A549 (cell line): ENCODE data around the gene PRKAR1B. TPM values are rescaled to one million over a fixed set of nuclear protein-coding genes. Genes with fewer than 3 reads are reported as not detected.

Experiments
- ATAC-seq, 2 experiments: fragments of 200-7000 bp in 1 of 2; fragments of >200 bp in 1 of 2; cut with Nextera tagmentation in 1 of 2; cut with Tn5 transposase in 1 of 2; 3 replicates each; pipeline versions ENCODE4 v1.8.0 to v1.9.1; 2018 to 2020; ENCODE audit warnings: mild to moderate bottlenecking in 1 of 2, moderate library complexity in 1 of 2
- CTCF ChIA-PET: fragments of 300-600 bp; sonication (Branson Sonifier 250); formaldehyde crosslinking; extraction: SDS; loops from one replicate; lab custom pipeline; 2021; ENCODE audit warnings: antibody characterized with exemption, inconsistent platforms; lab: Yijun Ruan, JAX
- POLR2A ChIA-PET: fragments of 350-600 bp; formaldehyde crosslinking; extraction: SDS; loops from one replicate; lab custom pipeline; 2021; ENCODE audit warnings: antibody characterized with exemption, inconsistent platforms; lab: Yijun Ruan, JAX
- DNase-seq, 2 experiments: peaks; one replicate each; pipeline versions ENCODE4 v3.0.0 to v3.0.0-alpha.2; 2011 to 2016; ENCODE audit warnings: low read depth in 1 of 2, low spot score in 1 of 2
- FAIRE-seq: peaks from 2 replicates; lab custom pipeline; 2011; peaks lifted over from hg19 to GRCh38; lab: Jason Lieb, UNC
- H3K27ac ChIP-seq, 2 experiments: fragments of >200 bp; sonication (Bioruptor Twin); formaldehyde crosslinking; 3 replicates each; pipeline ENCODE4 v1.5.1; 2016 to 2017
- H3K4me1 ChIP-seq: fragments of >200 bp; sonication (Bioruptor Twin); formaldehyde crosslinking; 3 replicates; pipeline ENCODE4 v1.6.1; 2016
- H3K4me2 ChIP-seq: fragments of >200 bp; sonication (Bioruptor Twin); formaldehyde crosslinking; 3 replicates; pipeline ENCODE4 v1.6.1; 2016
- H3K4me3 ChIP-seq: fragments of >200 bp; sonication (Bioruptor Twin); formaldehyde crosslinking; 3 replicates; pipeline ENCODE4 v1.5.1; 2016
- H3K9me3 ChIP-seq: fragments of >200 bp; sonication (Bioruptor Twin); formaldehyde crosslinking; 3 replicates; pipeline ENCODE4 v1.6.1; 2016
- CEBPB ChIP-seq, 2 experiments: fragments of >200 bp in 1 of 2; sonication (Bioruptor Twin) in 1 of 2; formaldehyde crosslinking in 1 of 2; IDR thresholded peaks; 2 replicates each; pipeline ENCODE4 v1.6.1; 2012 to 2016
- CTCF ChIP-seq: fragments of >200 bp; sonication (Bioruptor Twin); formaldehyde crosslinking; IDR thresholded peaks from 3 replicates; pipeline ENCODE4 v1.5.1; 2016
- EHF ChIP-seq: fragments of 250-450 bp; sonication (Bioruptor Pico); IDR thresholded peaks from 2 replicates; pipeline ENCODE4 v1.5.0; 2020; ENCODE audit warnings: mild to moderate bottlenecking
- FOSB ChIP-seq: fragments of 250-450 bp; sonication (Bioruptor Pico); IDR thresholded peaks from 2 replicates; pipeline ENCODE4 v1.5.0; 2020; ENCODE audit warnings: mild to moderate bottlenecking, moderate library complexity
- HDAC2 ChIP-seq: fragments of 200-600 bp; sonication (generic); IDR thresholded peaks from 2 replicates; pipeline ENCODE4 v1.6.1; 2016
- HES2 ChIP-seq: fragments of >200 bp; sonication (Bioruptor Twin); formaldehyde crosslinking; IDR thresholded peaks from 2 replicates; pipeline ENCODE4 v1.6.1; 2016
- HOXA7 ChIP-seq: fragments of 250-450 bp; sonication (Bioruptor Pico); IDR thresholded peaks from 2 replicates; pipeline ENCODE4 v1.5.0; 2020; ENCODE audit warnings: mild to moderate bottlenecking, moderate library complexity
- KDM1A ChIP-seq: fragments of 200-600 bp; sonication (generic); IDR thresholded peaks from 2 replicates; pipeline ENCODE4 v1.6.1; 2016; ENCODE audit warnings: low read depth, mild to moderate bottlenecking
- MAFK ChIP-seq: fragments of 450-650 bp; IDR thresholded peaks from 2 replicates; pipeline ENCODE4 v1.6.1; 2014; ENCODE audit not compliant: partially characterized antibody
- MAX ChIP-seq: IDR thresholded peaks from 2 replicates; pipeline ENCODE4 v1.6.1; 2012
- MAZ ChIP-seq: fragments of 150-350 bp; IDR thresholded peaks from 2 replicates; pipeline ENCODE4 v1.6.1; 2014; ENCODE audit warnings: antibody characterized with exemption, low read depth, low read length, borderline replicate concordance
- MYC ChIP-seq: IDR thresholded peaks from 2 replicates; pipeline ENCODE4 v1.6.1; 2012; ENCODE audit warnings: mild to moderate bottlenecking, inconsistent platforms, low read length, improper control_type of control experiment, borderline replicate concordance
- RCOR1 ChIP-seq: fragments of 150-350 bp; IDR thresholded peaks from 2 replicates; pipeline ENCODE4 v1.6.1; 2014; ENCODE audit warnings: antibody characterized with exemption, low read length, low read depth
- SMC3 ChIP-seq: fragments of >200 bp; sonication (Bioruptor Twin); formaldehyde crosslinking; IDR thresholded peaks from 3 replicates; pipeline ENCODE4 v1.6.1; 2018; ENCODE audit warnings: inconsistent platforms
- TP53 ChIP-seq: fragments of 250-450 bp; sonication (Bioruptor Pico); IDR thresholded peaks from 2 replicates; pipeline ENCODE4 v1.5.0; 2021; ENCODE audit warnings: mild to moderate bottlenecking, moderate library complexity
- ZC3H11A ChIP-seq: fragments of 450-650 bp; IDR thresholded peaks from 2 replicates; pipeline ENCODE4 v1.6.1; 2014; ENCODE audit warnings: antibody characterized with exemption, mild to moderate bottlenecking
- ZNF302 ChIP-seq: fragments of 250-450 bp; sonication (Bioruptor Pico); IDR thresholded peaks from 2 replicates; pipeline ENCODE4 v1.9.0; 2021; ENCODE audit warnings: inconsistent platforms, mild to moderate bottlenecking, moderate library complexity
- WGBS: methylation state at CpG from one replicate; pipeline ENCODE4 v1.1.6; 2017; ENCODE audit errors: missing lambda C conversion rate; 5-methylcytosine and 5-hydroxymethylcytosine counted together
- polyA plus RNA-seq, 4 experiments: library from polyadenylated mRNA; depleted of rRNA in 3 of 4; stranded (reverse); fragments of >200 nt; fragmentation: RNase III in 1 of 4; extraction: RNeasy Plus Mini Kit Qiagen cat#74134 plus additional on column Dnase treatment in 1 of 4; gene quantifications; 2 replicates in 3 of 4; 3 replicates in 1 of 4; pipeline ENCODE4 v1.2.3, GENCODE V29; 2011 to 2017
- TF ChIP-seq, protein P1 (sequence below): fragments of 250-450 bp; sonication (Bioruptor Pico); IDR thresholded peaks from 2 replicates; pipeline ENCODE4 v1.5.0; 2020; ENCODE audit warnings: low read depth, mild to moderate bottlenecking, moderate library complexity
- TF ChIP-seq, protein P2 (sequence below): IDR thresholded peaks from 2 replicates; pipeline ENCODE4 v1.6.1; 2012

Gene PRKAR1B
- polyA plus RNA-seq, 2 of the 4 experiments (the other 2 are of a cell fraction), result 10.1 to 33.7 TPM

- no peaks in the 10 kb centered on the region for H3K9me3 ChIP-seq
- H3K4me3 ChIP-seq, result no peak overlapping the region
- 89% methylated on average over 25 of the region's 25 CpGs for WGBS
- TF ChIP-seq HES2 (no peak), CEBPB (IDR thresholded peaks at IDR 0.05) (no peak), CTCF (no peak), ZC3H11A (no peak), ZNF302 (CRISPR knock-in tag) (no peak), HOXA7 (no peak), TP53 (no peak), SMC3 (no peak), FOSB (CRISPR knock-in tag) (no peak), EHF (CRISPR knock-in tag) (no peak), RCOR1 (no peak), MAZ (no peak), KDM1A (no peak), HDAC2 (no peak), MAX (no peak)
- TF ChIP-seq, protein P1, sequence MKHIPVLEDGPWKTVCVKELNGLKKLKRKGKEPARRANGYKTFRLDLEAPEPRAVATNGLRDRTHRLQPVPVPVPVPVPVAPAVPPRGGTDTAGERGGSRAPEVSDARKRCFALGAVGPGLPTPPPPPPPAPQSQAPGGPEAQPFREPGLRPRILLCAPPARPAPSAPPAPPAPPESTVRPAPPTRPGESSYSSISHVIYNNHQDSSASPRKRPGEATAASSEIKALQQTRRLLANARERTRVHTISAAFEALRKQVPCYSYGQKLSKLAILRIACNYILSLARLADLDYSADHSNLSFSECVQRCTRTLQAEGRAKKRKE (CRISPR knock-in tag), result no peak
- TF ChIP-seq, protein P2, sequence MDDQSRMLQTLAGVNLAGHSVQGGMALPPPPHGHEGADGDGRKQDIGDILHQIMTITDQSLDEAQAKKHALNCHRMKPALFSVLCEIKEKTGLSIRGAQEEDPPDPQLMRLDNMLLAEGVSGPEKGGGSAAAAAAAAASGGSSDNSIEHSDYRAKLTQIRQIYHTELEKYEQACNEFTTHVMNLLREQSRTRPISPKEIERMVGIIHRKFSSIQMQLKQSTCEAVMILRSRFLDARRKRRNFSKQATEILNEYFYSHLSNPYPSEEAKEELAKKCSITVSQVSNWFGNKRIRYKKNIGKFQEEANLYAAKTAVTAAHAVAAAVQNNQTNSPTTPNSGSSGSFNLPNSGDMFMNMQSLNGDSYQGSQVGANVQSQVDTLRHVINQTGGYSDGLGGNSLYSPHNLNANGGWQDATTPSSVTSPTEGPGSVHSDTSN, result no peak
- no peak for FAIRE-seq
- H3K4me2 ChIP-seq, result no peak overlapping the region
- H3K27ac ChIP-seq, result no peak overlapping the region
- DNase-seq, result no peak
- H3K4me1 ChIP-seq, result peaks cover 18% of the 10 kb centered on the region
- CTCF ChIA-PET, result interaction anchor here (2.0 to 3.2 kb wide), 3 partner anchors 122 to 183 kb away, joined by 5 to 19 read pairs (median 7); no protein-coding TSS in a partner anchor
- POLR2A ChIA-PET, result no interaction called here
- 0 out of 6 replicates have a peak, but pooled peaks of 1 of the 2 experiments have one; percentile 7 for ATAC-seq
Observed at GRCh38 chr7:514651-515598, 212.2 kb downstream of the PRKAR1B start.

DNA sequence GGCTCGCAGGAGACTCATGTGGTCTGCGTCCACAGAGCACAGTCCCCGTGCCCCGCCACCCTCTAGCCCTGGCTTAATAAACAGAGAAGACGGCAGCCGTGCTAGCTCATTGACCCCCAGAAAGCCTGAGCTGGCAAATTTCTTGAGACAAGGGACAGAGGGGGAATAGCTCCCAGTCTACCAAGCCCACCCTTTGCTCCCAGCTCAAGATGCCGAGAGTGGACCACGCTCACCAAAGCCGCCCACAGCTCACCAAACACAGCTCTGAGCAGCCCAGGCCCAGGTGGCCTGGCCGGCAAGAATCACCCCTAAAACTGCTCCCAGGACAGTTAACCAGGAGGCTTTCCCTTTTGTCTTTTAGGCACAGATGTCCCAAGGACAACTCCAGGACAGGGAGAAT is 212.8 kb downstream of the PRKAR1B start:
- Histone ChIP-seq H3K27ac (no peak overlapping the region), H3K4me1 (peaks cover 18% of the 10 kb centered on the region), H3K4me3 (no peak overlapping the region), H3K4me2 (no peak overlapping the region), H3K9me3 (no peaks in the 10 kb centered on the region)
- no peak for DNase-seq
- ChIA-PET CTCF (interaction anchor here (1.1 to 2.0 kb wide), 4 partner anchors 9 to 181 kb away, joined by 3 to 7 read pairs (median 4); no protein-coding TSS in a partner anchor), POLR2A (no interaction called here)
- no peak for TF ChIP-seq MYC
- TF ChIP-seq MAFK, result peak; percentile 37
- WGBS, result 89% methylated on average over 10 of the region's 10 CpGs
- no peak for FAIRE-seq
- ATAC-seq, result no peak
